Measurements from ENCODE around the gene SART3.

The SART3 gene

GRCh38 chr12:108602976-108603704, 42.2 kb upstream of the SART3 start:
- TF ChIP-seq, protein P1, sequence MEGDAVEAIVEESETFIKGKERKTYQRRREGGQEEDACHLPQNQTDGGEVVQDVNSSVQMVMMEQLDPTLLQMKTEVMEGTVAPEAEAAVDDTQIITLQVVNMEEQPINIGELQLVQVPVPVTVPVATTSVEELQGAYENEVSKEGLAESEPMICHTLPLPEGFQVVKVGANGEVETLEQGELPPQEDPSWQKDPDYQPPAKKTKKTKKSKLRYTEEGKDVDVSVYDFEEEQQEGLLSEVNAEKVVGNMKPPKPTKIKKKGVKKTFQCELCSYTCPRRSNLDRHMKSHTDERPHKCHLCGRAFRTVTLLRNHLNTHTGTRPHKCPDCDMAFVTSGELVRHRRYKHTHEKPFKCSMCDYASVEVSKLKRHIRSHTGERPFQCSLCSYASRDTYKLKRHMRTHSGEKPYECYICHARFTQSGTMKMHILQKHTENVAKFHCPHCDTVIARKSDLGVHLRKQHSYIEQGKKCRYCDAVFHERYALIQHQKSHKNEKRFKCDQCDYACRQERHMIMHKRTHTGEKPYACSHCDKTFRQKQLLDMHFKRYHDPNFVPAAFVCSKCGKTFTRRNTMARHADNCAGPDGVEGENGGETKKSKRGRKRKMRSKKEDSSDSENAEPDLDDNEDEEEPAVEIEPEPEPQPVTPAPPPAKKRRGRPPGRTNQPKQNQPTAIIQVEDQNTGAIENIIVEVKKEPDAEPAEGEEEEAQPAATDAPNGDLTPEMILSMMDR (IDR thresholded peaks at IDR 0.05; ENCODE audit: unreplicated experiment in 3 of 3): no peak
- Mint-ChIP-seq H3K27ac (peak overlapping the region in 1 of 3 experiments; percentile 6), H3K4me3 (no peak overlapping the region)

DNA sequence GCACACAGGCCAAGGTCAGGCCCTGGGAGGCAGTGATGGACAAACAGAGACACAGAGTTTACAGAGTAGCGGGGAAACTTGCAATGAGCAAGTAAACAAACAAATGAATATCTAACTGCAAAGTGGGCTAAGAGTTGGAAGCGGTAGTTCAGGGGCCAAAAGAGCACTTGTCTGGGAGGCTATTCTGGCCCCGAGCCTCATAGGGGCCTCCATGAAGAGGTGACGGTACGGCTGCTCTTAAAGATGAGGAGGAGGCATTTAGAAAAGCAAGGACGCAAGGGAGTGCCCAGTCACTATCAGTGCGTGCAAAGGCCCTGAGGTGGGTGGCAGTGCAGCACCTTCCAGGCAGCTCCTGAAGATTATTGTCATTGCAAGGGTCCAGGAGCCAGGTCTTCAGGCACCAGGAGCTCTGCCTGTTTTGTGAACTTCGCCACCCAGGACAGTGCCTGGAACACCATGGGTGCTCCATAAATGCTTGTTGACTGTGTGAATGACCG, 41.3 kb upstream of the SART3 start:
- Mint-ChIP-seq H3K27me3 (ENCODE audit: low read depth) (peaks cover 17% of the 10 kb centered on the region), H3K9me3 (no peaks in the 10 kb centered on the region), H3K36me3 (ENCODE audit: low read depth) (no peaks in the 10 kb centered on the region), H3K4me1 (peaks cover 33% of the 10 kb centered on the region), H3K27ac (peak overlapping the region in 1 of 3 experiments; percentile 78), H3K4me3 (no peak overlapping the region)
- TF ChIP-seq, protein P1 (IDR thresholded peaks at IDR 0.05; ENCODE audit: unreplicated experiment in 3 of 3): no peak

More at GRCh38 chr12:108602976-108603704, 42.2 kb upstream of the SART3 start:
- Mint-ChIP-seq H3K4me1 (peaks cover 34% of the 10 kb centered on the region), H3K9me3 (no peaks in the 10 kb centered on the region), H3K27me3 (ENCODE audit: low read depth) (peaks cover 17% of the 10 kb centered on the region), H3K36me3 (ENCODE audit: low read depth) (no peaks in the 10 kb centered on the region)

DNA sequence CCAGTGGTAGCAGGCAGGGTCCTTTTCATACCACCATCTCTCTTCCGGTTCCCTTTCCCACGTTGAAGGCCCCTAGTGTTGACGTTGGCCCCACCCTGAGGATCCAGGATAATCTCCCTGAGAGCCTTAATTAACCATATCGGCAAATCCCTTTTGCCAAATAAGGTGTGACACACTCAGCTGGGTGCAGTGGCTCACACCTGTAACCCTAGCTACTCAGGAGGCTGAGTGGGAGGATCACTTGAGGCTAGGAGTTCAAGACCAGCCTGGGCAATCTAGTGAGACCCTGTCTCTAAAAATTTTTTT, 39.7 kb upstream of the SART3 start:
- TF ChIP-seq, protein P1 (IDR thresholded peaks at IDR 0.05; ENCODE audit: unreplicated experiment in 3 of 3): no peak
- Mint-ChIP-seq H3K4me1 (peaks cover 34% of the 10 kb centered on the region), H3K9me3 (no peaks in the 10 kb centered on the region), H3K36me3 (ENCODE audit: low read depth) (no peaks in the 10 kb centered on the region), H3K27ac (peak overlapping the region in 1 of 3 experiments; percentile 41), H3K27me3 (ENCODE audit: low read depth) (peaks cover 17% of the 10 kb centered on the region), H3K4me3 (peak overlapping the region in 2 of 3 experiments; percentile 31 to 49)

- TF ChIP-seq, protein P1 (IDR thresholded peaks at IDR 0.05; ENCODE audit: unreplicated experiment in 3 of 3): no peak
- Mint-ChIP-seq H3K27ac (peak overlapping the region in 2 of 3 experiments; percentile 34 to 41), H3K36me3 (ENCODE audit: low read depth) (no peaks in the 10 kb centered on the region), H3K4me1 (peaks cover 34% of the 10 kb centered on the region), H3K4me3 (peak overlapping the region in 1 of 3 experiments; percentile 49), H3K9me3 (no peaks in the 10 kb centered on the region), H3K27me3 (ENCODE audit: low read depth) (peaks cover 14% of the 10 kb centered on the region)
Measured at GRCh38 chr12:108599948-108600701, 39.2 kb upstream of the SART3 start.

DNA sequence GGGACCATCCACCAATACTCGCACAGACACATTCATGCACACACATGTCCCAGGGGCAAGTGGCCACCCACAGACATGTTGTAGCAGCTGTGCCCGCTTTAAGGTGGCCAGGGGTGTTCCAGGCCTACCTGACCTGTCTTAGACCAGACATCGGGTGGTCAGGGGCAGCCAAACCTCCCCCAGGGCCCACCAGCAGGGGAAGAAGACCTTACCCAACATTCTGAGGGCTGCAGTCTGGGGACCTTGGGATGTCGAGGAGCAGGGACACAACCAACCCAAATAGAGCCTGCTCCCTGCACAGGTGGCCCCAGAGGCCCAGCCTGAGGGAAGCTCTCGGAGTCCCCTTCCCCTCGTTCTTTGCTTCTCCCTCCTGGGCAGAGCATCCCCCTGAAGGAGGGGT, 38.6 kb upstream of the SART3 start:
- H3K4me1 Mint-ChIP-seq: peaks cover 28% of the 10 kb centered on the region
- peak overlapping the region in 2 of 3 experiments; percentile 34 to 60 for H3K27ac Mint-ChIP-seq
- H3K27me3 Mint-ChIP-seq (ENCODE audit: low read depth): peaks cover 9% of the 10 kb centered on the region
- H3K36me3 Mint-ChIP-seq (ENCODE audit: low read depth): no peaks in the 10 kb centered on the region
- peak overlapping the region in 2 of 3 experiments; percentile 37 to 40 for H3K4me3 Mint-ChIP-seq
- TF ChIP-seq, protein P1 (IDR thresholded peaks at IDR 0.05; ENCODE audit: unreplicated experiment in 3 of 3): no peak
- H3K9me3 Mint-ChIP-seq: no peaks in the 10 kb centered on the region
